Thoracic aorta (tissue), 2 donors: ENCODE results near the gene UNC5CL. TPM values are rescaled to one million over a fixed set of nuclear protein-coding genes. Genes with fewer than 3 reads are reported as not detected.

ENCODE experiments used
- ATAC-seq: fragments of 150-250 bp; one replicate; pipeline ENCODE4 v1.8.0; 2017; ENCODE audit warnings: low read depth; ENCODE audit not compliant: insufficient number of reproducible peaks, low FRiP score
- DNase-seq: peaks from one replicate; pipeline ENCODE4 v3.0.0-alpha.2; 2020; ENCODE audit warnings: low spot score
- H3K27ac ChIP-seq, 2 donors: fragments of 200-600 bp; sonication (generic); 1 replicate in 1 of 2; 2 replicates in 1 of 2; pipeline ENCODE4 v1.5.1; 2016; ENCODE audit warnings: mild to moderate bottlenecking in 2 of 2, moderate library complexity in 2 of 2
- H3K27me3 ChIP-seq: fragments of 200-600 bp; sonication (generic); replicated peaks from 2 replicates; pipeline ENCODE4 v1.6.0; 2016; ENCODE audit warnings: mild to moderate bottlenecking; ENCODE audit not compliant: insufficient read depth
- H3K36me3 ChIP-seq: fragments of 200-600 bp; sonication (generic); one replicate; pipeline ENCODE4 v1.5.1; 2016
- H3K4me1 ChIP-seq, 2 donors: fragments of 200-600 bp; sonication (generic); 1 replicate in 1 of 2; 2 replicates in 1 of 2; pipeline versions ENCODE4 v1.5.1 to v1.6.0; 2016; ENCODE audit warnings: low read depth in 2 of 2, mild to moderate bottlenecking in 1 of 2; ENCODE audit not compliant: control insufficient read depth in 1 of 2
- H3K4me3 ChIP-seq: fragments of 200-600 bp; sonication (generic); 2 replicates; pipeline ENCODE4 v1.5.1; 2016; ENCODE audit warnings: mild to moderate bottlenecking
- H3K9me3 ChIP-seq: fragments of 200-600 bp; sonication (generic); 2 replicates; pipeline ENCODE4 v1.5.1; 2016
- CTCF ChIP-seq: fragments of 200-600 bp; sonication (generic); IDR thresholded peaks from one replicate; pipeline ENCODE4 v1.5.1; 2019; ENCODE audit warnings: antibody characterized with exemption
- total RNA-seq, 2 donors: library from RNA; depleted of rRNA; stranded (reverse); fragments of >200 nt; gene quantifications; one replicate each; pipeline versions ENCODE4 v1.1.0 to v1.2.3, GENCODE V29; 2016

The UNC5CL gene
- total RNA-seq, 2 donors from 2014 or later = 2.2 to 7.9 TPM

- Histone ChIP-seq H3K36me3 (no peaks in the 10 kb centered on the region), H3K27me3 (no peaks in the 10 kb centered on the region), H3K4me1 (peaks cover 0 to 8% of the 10 kb centered on the region in 2 donors), H3K9me3 (no peaks in the 10 kb centered on the region), H3K4me3 (no peak overlapping the region), H3K27ac (no peak overlapping the region)
- no peak for TF ChIP-seq CTCF
- no peak for DNase-seq
- no peak for ATAC-seq
Observed at GRCh38 chr6:41047306-41047705, 8.3 kb upstream of the UNC5CL start.

GRCh38 chr6:41046084-41046483 lies 7.1 kb upstream of the UNC5CL start:
- no peak for ATAC-seq
- Histone ChIP-seq H3K4me1 (peaks cover 0 to 8% of the 10 kb centered on the region in 2 donors), H3K27me3 (no peaks in the 10 kb centered on the region)

GRCh38 chr6:41045664-41046063 lies 6.6 kb upstream of the UNC5CL start:
- ATAC-seq (no peak), DNase-seq (no peak)
- Histone ChIP-seq H3K9me3 (no peaks in the 10 kb centered on the region), H3K27ac (no peak overlapping the region), H3K36me3 (no peaks in the 10 kb centered on the region), H3K4me1 (peaks cover 0 to 8% of the 10 kb centered on the region in 2 donors), H3K4me3 (no peak overlapping the region), H3K27me3 (no peaks in the 10 kb centered on the region)
- TF ChIP-seq CTCF = no peak

More at GRCh38 chr6:41046084-41046483, 7.1 kb upstream of the UNC5CL start:
- Histone ChIP-seq H3K36me3 (no peaks in the 10 kb centered on the region), H3K4me3 (no peak overlapping the region), H3K27ac (no peak overlapping the region), H3K9me3 (no peaks in the 10 kb centered on the region)
- DNase-seq = no peak
- TF ChIP-seq CTCF = no peak

GRCh38 chr6:41043151-41043550 lies 4.1 kb upstream of the UNC5CL start:
- H3K27me3 ChIP-seq = no peaks in the 10 kb centered on the region
- no peak for TF ChIP-seq CTCF
- no peaks in the 10 kb centered on the region for H3K9me3 ChIP-seq
- no peak for ATAC-seq
- no peaks in the 10 kb centered on the region for H3K36me3 ChIP-seq
- no peak overlapping the region for H3K27ac ChIP-seq
- peaks cover 0 to 8% of the 10 kb centered on the region in 2 donors for H3K4me1 ChIP-seq
- DNase-seq = no peak
- H3K4me3 ChIP-seq = no peak overlapping the region

GRCh38 chr6:41042226-41043055 lies 3.4 kb upstream of the UNC5CL start, which contains the start of gene TSPO2:
Gene TSPO2, plus strand, starts transcription at chr6:41042467. Its CDS starts 519 bp downstream, at chr6:41042986.
- TF ChIP-seq CTCF = no peak
- H3K36me3 ChIP-seq = no peaks in the 10 kb centered on the region
- H3K4me3 ChIP-seq = no peak within 1 kb of the TSS
- H3K27ac ChIP-seq = no peak within 1 kb of the TSS
- no peaks in the 10 kb centered on the region for H3K27me3 ChIP-seq
- no peaks in the 10 kb centered on the region for H3K9me3 ChIP-seq
- ATAC-seq = no peak
- H3K4me1 ChIP-seq = peaks cover 0 to 8% of the 10 kb centered on the region in 2 donors
- DNase-seq = no peak
